ENCODE data around the gene PRDM5. TPM values are rescaled to one million over a fixed set of nuclear protein-coding genes. Genes with fewer than 3 reads are reported as not detected.
A peak's percentile ranks its signal among the peaks of the same experiment; 100 is the strongest.

Gene PRDM5
- total RNA-seq, 1 donor from 2014 or later = 6.5 TPM

- H2AFZ ChIP-seq (ENCODE audit: low read depth, low read length) = no peak overlapping the region
- H3K27me3 ChIP-seq (ENCODE audit: insufficient read depth, low read length) = no peaks in the 10 kb centered on the region
- FAIRE-seq = no peak
- Mint-ChIP-seq H3K36me3 (ENCODE audit: low read depth, unreplicated experiment) (no peaks in the 10 kb centered on the region), H3K9me3 (ENCODE audit: unreplicated experiment) (no peaks in the 10 kb centered on the region), H3K27me3 (ENCODE audit: low read depth, unreplicated experiment) (no peaks in the 10 kb centered on the region), H3K4me1 (ENCODE audit: low read depth, unreplicated experiment) (peaks cover 11% of the 10 kb centered on the region), H3K4me3 (ENCODE audit: unreplicated experiment) (no peak overlapping the region), H3K27ac (ENCODE audit: unreplicated experiment) (no peak overlapping the region)
- DNase-seq (ENCODE audit: low read depth) = no peak
- no peak overlapping the region for H3K9ac ChIP-seq (ENCODE audit: low read length)
- H3K36me3 ChIP-seq (ENCODE audit: insufficient read depth, low read length) = no peaks in the 10 kb centered on the region
- H4K20me1 ChIP-seq (ENCODE audit: insufficient read depth, low read length) = no peaks in the 10 kb centered on the region
- H3K79me2 ChIP-seq (ENCODE audit: insufficient read depth, low read length) = no peaks in the 10 kb centered on the region
- no peak overlapping the region for H3K4me3 ChIP-seq (ENCODE audit: insufficient read depth, low read depth, low read length)
- no peak for TF ChIP-seq EZH2 (IDR thresholded peaks at IDR 0.05; ENCODE audit: insufficient read depth, low read length)
- TF ChIP-seq CTCF (IDR thresholded peaks at IDR 0.05; ENCODE audit: insufficient read depth, low read depth, low read length) = no peak
- H3K4me2 ChIP-seq (ENCODE audit: low read length) = no peak overlapping the region
- H3K4me1 ChIP-seq (ENCODE audit: insufficient read depth, low read length) = no peaks in the 10 kb centered on the region
- H3K9me3 ChIP-seq (ENCODE audit: insufficient read depth, low read depth, low read length) = no peaks in the 10 kb centered on the region
- no peak overlapping the region for H3K27ac ChIP-seq (ENCODE audit: low read depth, low read length)
Observed at GRCh38 chr4:120733968-120734367, 188.6 kb downstream of the PRDM5 start.

GRCh38 chr4:120733054-120733453 is 189.5 kb downstream of the PRDM5 start:
- no peak overlapping the region for H3K27ac ChIP-seq (ENCODE audit: low read depth, low read length)
- H2AFZ ChIP-seq (ENCODE audit: low read depth, low read length) = no peak overlapping the region
- no peak for FAIRE-seq
- no peak overlapping the region for H3K4me3 ChIP-seq (ENCODE audit: insufficient read depth, low read depth, low read length)
- no peak for TF ChIP-seq CTCF (IDR thresholded peaks at IDR 0.05; ENCODE audit: insufficient read depth, low read depth, low read length)
- TF ChIP-seq EZH2 (IDR thresholded peaks at IDR 0.05; ENCODE audit: insufficient read depth, low read length) = no peak
- no peaks in the 10 kb centered on the region for H3K4me1 ChIP-seq (ENCODE audit: insufficient read depth, low read length)
- no peaks in the 10 kb centered on the region for H3K36me3 ChIP-seq (ENCODE audit: insufficient read depth, low read length)
- no peaks in the 10 kb centered on the region for H3K36me3 Mint-ChIP-seq (ENCODE audit: low read depth, unreplicated experiment)
- H3K4me1 Mint-ChIP-seq (ENCODE audit: low read depth, unreplicated experiment) = peaks cover 11% of the 10 kb centered on the region
- H4K20me1 ChIP-seq (ENCODE audit: insufficient read depth, low read length) = no peaks in the 10 kb centered on the region
- H3K9me3 ChIP-seq (ENCODE audit: insufficient read depth, low read depth, low read length) = no peaks in the 10 kb centered on the region
- H3K4me3 Mint-ChIP-seq (ENCODE audit: unreplicated experiment) = no peak overlapping the region
- H3K27me3 ChIP-seq (ENCODE audit: insufficient read depth, low read length) = no peaks in the 10 kb centered on the region
- H3K27me3 Mint-ChIP-seq (ENCODE audit: low read depth, unreplicated experiment) = no peaks in the 10 kb centered on the region
- H3K9me3 Mint-ChIP-seq (ENCODE audit: unreplicated experiment) = no peaks in the 10 kb centered on the region
- H3K27ac Mint-ChIP-seq (ENCODE audit: unreplicated experiment) = no peak overlapping the region
- H3K9ac ChIP-seq (ENCODE audit: low read length) = no peak overlapping the region
- no peak for DNase-seq (ENCODE audit: low read depth)
- H3K4me2 ChIP-seq (ENCODE audit: low read length) = no peak overlapping the region
- H3K79me2 ChIP-seq (ENCODE audit: insufficient read depth, low read length) = no peaks in the 10 kb centered on the region

- H3K9ac ChIP-seq (ENCODE audit: low read length) = no peak overlapping the region
- H3K36me3 Mint-ChIP-seq (ENCODE audit: low read depth, unreplicated experiment) = no peaks in the 10 kb centered on the region
- H4K20me1 ChIP-seq (ENCODE audit: insufficient read depth, low read length) = no peaks in the 10 kb centered on the region
- H3K79me2 ChIP-seq (ENCODE audit: insufficient read depth, low read length) = no peaks in the 10 kb centered on the region
- no peaks in the 10 kb centered on the region for H3K9me3 Mint-ChIP-seq (ENCODE audit: unreplicated experiment)
- H3K27me3 ChIP-seq (ENCODE audit: insufficient read depth, low read length) = no peaks in the 10 kb centered on the region
- H2AFZ ChIP-seq (ENCODE audit: low read depth, low read length) = no peak overlapping the region
- H3K27me3 Mint-ChIP-seq (ENCODE audit: low read depth, unreplicated experiment) = no peaks in the 10 kb centered on the region
- H3K4me3 ChIP-seq (ENCODE audit: insufficient read depth, low read depth, low read length) = no peak overlapping the region
- no peaks in the 10 kb centered on the region for H3K36me3 ChIP-seq (ENCODE audit: insufficient read depth, low read length)
- no peak overlapping the region for H3K27ac ChIP-seq (ENCODE audit: low read depth, low read length)
- H3K4me3 Mint-ChIP-seq (ENCODE audit: unreplicated experiment) = no peak overlapping the region
- peak; percentile 5 for FAIRE-seq
- H3K4me2 ChIP-seq (ENCODE audit: low read length) = no peak overlapping the region
- H3K27ac Mint-ChIP-seq (ENCODE audit: unreplicated experiment) = no peak overlapping the region
- DNase-seq (ENCODE audit: low read depth) = peak; percentile 26
- H3K4me1 ChIP-seq (ENCODE audit: insufficient read depth, low read length) = no peaks in the 10 kb centered on the region
- no peak for TF ChIP-seq EZH2 (IDR thresholded peaks at IDR 0.05; ENCODE audit: insufficient read depth, low read length)
- peaks cover 12% of the 10 kb centered on the region for H3K4me1 Mint-ChIP-seq (ENCODE audit: low read depth, unreplicated experiment)
- no peaks in the 10 kb centered on the region for H3K9me3 ChIP-seq (ENCODE audit: insufficient read depth, low read depth, low read length)
Observed at GRCh38 chr4:120731561-120731960, 191.0 kb downstream of the PRDM5 start.
